C4-2B (cell line): ENCODE measurements around the gene CDC23.

Experiments used
- CTCF ChIP-seq: fragments of 450-650 bp; conservative IDR thresholded peaks from 2 replicates; pipeline ENCODE4 v1.5.1; 2017; ENCODE audit warnings: mild to moderate bottlenecking
- ZFX ChIP-seq: fragments of 450-650 bp; IDR thresholded peaks from 2 replicates; pipeline ENCODE4 v1.6.1; 2017

- no peak for TF ChIP-seq CTCF
- no peak for TF ChIP-seq ZFX
These were observed 2.1 kb downstream of the CDC23 start for GRCh38 chr5:138210985-138211384.
